Activated CD8-positive, alpha-beta memory T cell treated with anti-CD3 and anti-CD28 coated beads, Interleukin-2, amount 10 ng/mL, durations not matched to agents 7 days and 5 days (primary cell): ENCODE results near the gene ECE1. TPM values are rescaled to one million over a fixed set of nuclear protein-coding genes. Genes with fewer than 3 reads are reported as not detected.
"Not testable (repeated sequence)": the region's sequence is repeated elsewhere in the genome, so short reads cannot be mapped to it uniquely, and the experiment has no call there.

Experiments used
- ATAC-seq: fragments of 150-1000 bp; cut with Tn5 transposase; one replicate; pipeline ENCODE4 v1.10.0; 2021; ENCODE audit warnings: moderate library complexity
- CTCF ChIA-PET: fragments of 350-600 bp; sonication (Branson Sonifier 250); formaldehyde crosslinking; loops from one replicate; lab custom pipeline; 2021; ENCODE audit warnings: antibody characterized with exemption; lab: Charles Lee
- DNase-seq: peaks from one replicate; pipeline ENCODE4 v3.0.0-alpha.2; 2020
- H3K27ac Mint-ChIP-seq: one replicate; pipeline ENCODE4 v1.8.0; 2021; ENCODE audit warnings: mild to moderate bottlenecking, mixed read lengths
- H3K27me3 Mint-ChIP-seq: one replicate; pipeline ENCODE4 v1.8.0; 2021; ENCODE audit warnings: mixed read lengths
- H3K36me3 Mint-ChIP-seq: one replicate; pipeline ENCODE4 v1.8.0; 2021; ENCODE audit warnings: mild to moderate bottlenecking, mixed read lengths
- H3K4me1 Mint-ChIP-seq: one replicate; pipeline ENCODE4 v1.8.0; 2021; ENCODE audit warnings: mixed read lengths
- H3K4me3 Mint-ChIP-seq: one replicate; pipeline ENCODE4 v1.8.0; 2021; ENCODE audit warnings: mild to moderate bottlenecking, moderate library complexity, mixed read lengths
- H3K9me3 Mint-ChIP-seq: one replicate; pipeline ENCODE4 v1.8.0; 2022; ENCODE audit warnings: low read depth, mixed read lengths
- total RNA-seq, 2 experiments: library from RNA; stranded (reverse); gene quantifications; one replicate each; pipeline ENCODE4 v1.2.3, GENCODE V29; 2021

ECE1 gene
- total RNA-seq, 2 experiments from 2014 or later, result 46.6 to 87.5 TPM

DNA sequence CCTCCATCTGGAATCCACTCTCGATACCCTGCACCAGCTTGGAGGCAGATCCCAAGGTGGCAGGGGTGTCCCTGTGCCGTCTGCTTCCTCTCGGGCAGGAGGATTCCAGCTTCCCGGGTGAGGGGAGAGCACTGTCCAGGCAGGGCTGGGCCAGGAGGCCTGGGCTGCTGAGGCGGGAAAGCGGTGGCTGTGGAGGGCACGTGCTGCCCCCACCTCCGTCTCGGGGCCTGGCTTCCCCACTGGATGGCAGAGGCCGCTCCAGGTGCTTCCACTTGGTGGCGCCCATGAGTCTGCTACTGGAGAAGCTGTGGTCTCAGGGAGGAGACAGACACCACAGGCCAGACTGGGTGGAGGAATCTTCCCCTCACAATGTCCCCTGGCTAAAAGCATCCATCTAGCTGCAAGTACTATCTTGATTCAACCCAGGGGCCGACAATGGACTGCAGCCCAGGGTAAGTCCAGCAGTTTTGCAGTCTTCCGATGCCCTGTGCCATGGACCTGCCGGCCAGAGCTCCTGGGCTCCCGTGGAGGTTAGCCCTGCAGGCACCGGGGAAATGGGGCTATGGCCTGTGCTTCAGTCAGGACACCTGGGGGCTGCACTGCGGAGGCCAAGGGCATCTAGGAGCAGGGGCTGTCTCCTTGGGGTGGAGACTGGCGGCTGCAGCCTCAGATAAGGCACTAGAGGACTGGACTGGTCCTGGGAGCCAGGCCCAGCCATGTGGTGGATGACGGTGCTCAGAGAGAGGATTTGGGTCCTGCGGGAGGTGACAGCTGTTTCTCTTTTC, 72.3 kb downstream of the ECE1 start:
- H3K27ac Mint-ChIP-seq, result no peak overlapping the region
- H3K4me3 Mint-ChIP-seq, result no peak overlapping the region
- CTCF ChIA-PET, result interaction anchor here (0.7 to 7.9 kb wide), 17 partner anchors 9 to 521 kb away, joined by 3 to 71 read pairs (median 4); no protein-coding TSS in a partner anchor
- DNase-seq (peak; percentile 68), ATAC-seq (peak; percentile 56)
- H3K36me3 Mint-ChIP-seq, result peaks cover 5% of the 10 kb centered on the region
- H3K9me3 Mint-ChIP-seq, result no peaks in the 10 kb centered on the region
- H3K27me3 Mint-ChIP-seq, result no peaks in the 10 kb centered on the region
- H3K4me1 Mint-ChIP-seq, result no peaks in the 10 kb centered on the region

GRCh38 chr1:21216835-21217811, 73.1 kb downstream of the ECE1 start:
- no peaks in the 10 kb centered on the region for H3K9me3 Mint-ChIP-seq
- peak; percentile 59 for ATAC-seq
- DNase-seq, result peak; percentile 78
- H3K27ac Mint-ChIP-seq, result no peak overlapping the region
- H3K36me3 Mint-ChIP-seq, result peaks cover 4% of the 10 kb centered on the region
- CTCF ChIA-PET, result interaction anchor here (0.7 to 7.9 kb wide), 20 partner anchors 13 to 520 kb away, joined by 3 to 71 read pairs (median 4); no protein-coding TSS in a partner anchor
- no peaks in the 10 kb centered on the region for H3K27me3 Mint-ChIP-seq
- H3K4me3 Mint-ChIP-seq, result no peak overlapping the region
- no peaks in the 10 kb centered on the region for H3K4me1 Mint-ChIP-seq

DNA sequence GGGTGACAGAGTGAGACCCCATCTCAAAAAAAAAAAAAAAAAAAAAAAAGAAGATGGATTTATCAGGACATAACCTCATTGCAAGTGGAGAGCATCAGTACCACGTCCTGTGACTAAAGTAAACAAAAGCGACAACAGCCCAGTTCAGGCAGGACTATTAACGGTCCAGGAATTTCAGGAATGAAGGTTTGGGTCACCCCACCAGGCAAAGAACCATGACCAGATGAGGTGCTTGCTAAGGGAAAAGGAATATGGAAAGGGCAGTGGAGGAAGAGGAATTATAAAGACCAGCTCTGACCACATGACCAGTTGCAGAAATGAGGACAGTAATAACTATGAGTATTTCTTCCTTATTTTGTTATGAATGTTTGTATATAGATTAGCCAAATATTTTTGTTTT, 78.1 kb downstream of the ECE1 start:
- Mint-ChIP-seq H3K4me3 (no peak overlapping the region), H3K36me3 (no peaks in the 10 kb centered on the region), H3K27ac (no peak overlapping the region), H3K9me3 (no peaks in the 10 kb centered on the region), H3K4me1 (peaks cover 11% of the 10 kb centered on the region), H3K27me3 (no peaks in the 10 kb centered on the region)
- CTCF ChIA-PET, result interaction anchor here (0.7 to 7.9 kb wide), 4 partner anchors 16 to 164 kb away, joined by 3 to 71 read pairs (median 8); no protein-coding TSS in a partner anchor
- no peak for DNase-seq
- ATAC-seq, result no peak

DNA sequence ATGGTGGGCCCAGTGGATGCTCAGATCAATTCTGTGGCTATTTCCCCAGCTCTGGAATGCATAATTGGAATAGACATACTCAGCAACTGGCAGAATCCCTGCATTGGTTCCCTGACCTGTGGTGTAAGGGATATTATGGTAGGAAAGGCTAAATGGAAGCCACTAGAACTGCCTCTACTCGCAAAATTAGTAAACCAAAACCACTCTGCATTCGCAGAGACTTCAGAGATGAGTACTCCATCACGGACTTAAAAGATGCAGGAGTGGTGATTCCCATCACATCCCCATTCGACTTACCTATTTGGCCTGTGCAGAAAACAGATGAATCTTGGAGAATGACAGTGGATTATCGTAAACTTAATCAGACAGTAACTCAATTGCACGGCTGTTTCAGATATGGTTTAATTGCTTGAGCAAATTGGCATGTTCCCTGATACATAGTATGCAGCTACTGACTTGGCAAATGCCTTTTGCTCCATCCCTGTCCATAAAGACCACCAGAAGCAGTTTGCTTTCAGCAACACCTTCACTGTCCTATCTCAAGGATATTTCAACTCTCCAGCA, 82.0 kb downstream of the ECE1 start:
- H3K9me3 Mint-ChIP-seq, H3K36me3 Mint-ChIP-seq, H3K27me3 Mint-ChIP-seq, H3K27ac Mint-ChIP-seq, DNase-seq, ATAC-seq, H3K4me3 Mint-ChIP-seq: not testable (repeated sequence)
- CTCF ChIA-PET, result interaction anchor here (0.8 kb wide), 1 partner anchor 298 kb away, joined by 3 read pairs; no protein-coding TSS in a partner anchor
- H3K4me1 Mint-ChIP-seq, result peaks cover 14% of the 10 kb centered on the region

DNA sequence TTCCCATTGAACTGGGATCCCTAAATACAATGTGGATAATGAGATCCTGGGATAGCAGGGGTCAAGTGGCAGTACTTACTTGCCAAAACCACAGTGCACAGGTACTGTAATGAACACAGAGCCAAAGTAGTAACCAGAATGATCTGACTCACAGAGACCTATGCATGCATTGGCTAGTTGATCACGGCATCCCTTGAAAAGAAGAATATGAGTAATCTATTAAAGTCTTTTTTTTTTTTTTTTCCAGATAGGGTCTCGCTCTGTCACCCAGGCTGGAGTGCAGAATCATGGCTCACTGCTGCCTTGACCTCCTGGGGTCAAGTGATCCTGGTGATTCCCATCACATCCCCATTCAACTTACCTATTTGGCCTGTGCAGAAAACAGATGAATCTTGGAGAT, 84.1 kb downstream of the ECE1 start:
- no peaks in the 10 kb centered on the region for H3K27me3 Mint-ChIP-seq
- no peak overlapping the region for H3K27ac Mint-ChIP-seq
- CTCF ChIA-PET, result interaction anchor here (1.4 kb wide), 1 partner anchor 11 kb away, joined by 7 read pairs; no protein-coding TSS in a partner anchor
- H3K4me1 Mint-ChIP-seq, result peaks cover 14% of the 10 kb centered on the region
- no peaks in the 10 kb centered on the region for H3K36me3 Mint-ChIP-seq
- DNase-seq, result no peak
- peak; percentile 55 for ATAC-seq
- H3K9me3 Mint-ChIP-seq, result no peaks in the 10 kb centered on the region
- no peak overlapping the region for H3K4me3 Mint-ChIP-seq

GRCh38 chr1:21205416-21205815, 84.8 kb downstream of the ECE1 start:
- DNase-seq (no peak), ATAC-seq (no peak)
- Mint-ChIP-seq H3K27ac (no peak overlapping the region), H3K4me1 (peaks cover 14% of the 10 kb centered on the region), H3K36me3 (no peaks in the 10 kb centered on the region), H3K4me3 (no peak overlapping the region), H3K27me3 (no peaks in the 10 kb centered on the region), H3K9me3 (no peaks in the 10 kb centered on the region)
- CTCF ChIA-PET, result interaction anchor here (1.4 kb wide), 1 partner anchor 10 kb away, joined by 7 read pairs; no protein-coding TSS in a partner anchor

- Mint-ChIP-seq H3K36me3 (no peaks in the 10 kb centered on the region), H3K27ac (no peak overlapping the region), H3K4me1 (peaks cover 3% of the 10 kb centered on the region), H3K9me3 (no peaks in the 10 kb centered on the region), H3K27me3 (peaks cover 3% of the 10 kb centered on the region), H3K4me3 (no peak overlapping the region)
- DNase-seq (no peak), ATAC-seq (no peak)
- CTCF ChIA-PET, result interaction anchor here (1.5 to 1.6 kb wide), 2 partner anchors 69 to 505 kb away, joined by 4 to 6 read pairs; no protein-coding TSS in a partner anchor
Observed at GRCh38 chr1:21201650-21202049, 88.6 kb downstream of the ECE1 start.

- H3K4me3 Mint-ChIP-seq, H3K36me3 Mint-ChIP-seq, CTCF ChIA-PET, DNase-seq, H3K27me3 Mint-ChIP-seq, ATAC-seq, H3K27ac Mint-ChIP-seq, H3K4me1 Mint-ChIP-seq, H3K9me3 Mint-ChIP-seq: not testable (repeated sequence)
Observed at GRCh38 chr1:21201238-21201637, 89.0 kb downstream of the ECE1 start.

- H3K27me3 Mint-ChIP-seq, result peaks cover 3% of the 10 kb centered on the region
- H3K4me1 Mint-ChIP-seq, result no peaks in the 10 kb centered on the region
- H3K9me3 Mint-ChIP-seq, result no peaks in the 10 kb centered on the region
- H3K27ac Mint-ChIP-seq, result no peak overlapping the region
- CTCF ChIA-PET, result no interaction called here
- no peak for DNase-seq
- ATAC-seq, result no peak
- H3K36me3 Mint-ChIP-seq, result no peaks in the 10 kb centered on the region
- H3K4me3 Mint-ChIP-seq, result no peak overlapping the region
Observed at GRCh38 chr1:21200767-21201166, 89.5 kb downstream of the ECE1 start.

- Mint-ChIP-seq H3K9me3 (no peaks in the 10 kb centered on the region), H3K27ac (no peak overlapping the region), H3K4me3 (no peak overlapping the region), H3K36me3 (no peaks in the 10 kb centered on the region), H3K27me3 (peaks cover 3% of the 10 kb centered on the region), H3K4me1 (peaks cover 3% of the 10 kb centered on the region)
- no peak for DNase-seq
- CTCF ChIA-PET, result no interaction called here
- ATAC-seq, result no peak
Observed at GRCh38 chr1:21198929-21199328, 91.3 kb downstream of the ECE1 start.

DNA sequence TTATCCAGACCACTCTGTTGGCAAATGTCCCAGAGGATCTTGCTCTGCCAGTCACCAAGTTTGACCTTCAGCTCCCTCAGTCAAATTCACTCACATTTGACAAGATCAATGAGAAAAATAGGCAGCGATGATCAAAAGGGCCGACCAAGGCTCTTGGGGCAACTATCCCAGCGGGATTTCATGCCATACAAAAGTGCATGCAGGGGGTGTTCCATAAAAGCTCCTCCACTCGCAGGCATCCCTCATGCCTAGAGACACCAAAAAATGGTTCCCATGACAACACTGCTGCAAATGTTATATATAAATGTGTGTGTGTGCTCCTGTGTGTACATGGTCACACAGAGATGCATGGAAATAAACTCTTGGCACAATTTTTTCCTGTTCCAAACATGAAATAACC, 97.4 kb downstream of the ECE1 start:
- peaks cover 29% of the 10 kb centered on the region for H3K27me3 Mint-ChIP-seq
- H3K36me3 Mint-ChIP-seq, result no peaks in the 10 kb centered on the region
- H3K27ac Mint-ChIP-seq, result no peak overlapping the region
- no peaks in the 10 kb centered on the region for H3K9me3 Mint-ChIP-seq
- CTCF ChIA-PET, result interaction anchor here (1.3 to 2.9 kb wide), 2 partner anchors 9 to 496 kb away, joined by 4 to 16 read pairs; no protein-coding TSS in a partner anchor
- H3K4me1 Mint-ChIP-seq, result peaks cover 8% of the 10 kb centered on the region
- ATAC-seq (no peak), DNase-seq (no peak)
- no peak overlapping the region for H3K4me3 Mint-ChIP-seq

GRCh38 chr1:21192284-21192683, 98.0 kb downstream of the ECE1 start:
- Mint-ChIP-seq H3K27ac (no peak overlapping the region), H3K4me1 (peaks cover 8% of the 10 kb centered on the region), H3K36me3 (no peaks in the 10 kb centered on the region), H3K27me3 (peaks cover 29% of the 10 kb centered on the region), H3K4me3 (no peak overlapping the region), H3K9me3 (no peaks in the 10 kb centered on the region)
- no peak for DNase-seq
- CTCF ChIA-PET, result interaction anchor here (1.3 to 2.9 kb wide), 2 partner anchors 8 to 495 kb away, joined by 4 to 16 read pairs; no protein-coding TSS in a partner anchor
- ATAC-seq, result no peak
